Mesodermal cell (in vitro differentiated cells): ENCODE results near the gene NECAP2.
"Not testable (repeated sequence)": the region's sequence is repeated elsewhere in the genome, so short reads cannot be mapped to it uniquely, and the experiment has no call there.

Source experiments
- H3K27ac ChIP-seq: 2 replicates; pipeline ENCODE4 v1.7.0; 2013; ENCODE audit warnings: mild to moderate bottlenecking, low read depth, low read length, moderate library complexity; ENCODE audit not compliant: severe bottlenecking
- H3K36me3 ChIP-seq: 2 replicates; pipeline ENCODE4 v1.7.1; 2013; ENCODE audit warnings: mild to moderate bottlenecking, low read length, moderate library complexity; ENCODE audit not compliant: control insufficient read depth, insufficient read depth
- H3K4me1 ChIP-seq: one replicate; pipeline ENCODE4 v1.7.1; 2013; ENCODE audit warnings: mild to moderate bottlenecking, low read length; ENCODE audit not compliant: insufficient read depth, control insufficient read depth, poor library complexity, severe bottlenecking
- H3K4me3 ChIP-seq: 2 replicates; pipeline ENCODE4 v1.7.0; 2013; ENCODE audit warnings: low read length, control low read depth, mild to moderate bottlenecking; ENCODE audit not compliant: insufficient read depth, poor library complexity, severe bottlenecking; ENCODE audit errors: extremely low read depth
- H3K9me3 ChIP-seq: 2 replicates; pipeline ENCODE4 v1.7.1; 2013; ENCODE audit warnings: mild to moderate bottlenecking, low read length, moderate library complexity; ENCODE audit not compliant: control insufficient read depth
- WGBS, 2 experiments: methylation state at CpG; one replicate each; pipeline ENCODE4 v1.1.5; 2013; ENCODE audit warnings: missing lambda C conversion rate in 2 of 2; ENCODE audit not compliant: insufficient coverage in 2 of 2; 5-methylcytosine and 5-hydroxymethylcytosine counted together

NECAP2 gene

DNA sequence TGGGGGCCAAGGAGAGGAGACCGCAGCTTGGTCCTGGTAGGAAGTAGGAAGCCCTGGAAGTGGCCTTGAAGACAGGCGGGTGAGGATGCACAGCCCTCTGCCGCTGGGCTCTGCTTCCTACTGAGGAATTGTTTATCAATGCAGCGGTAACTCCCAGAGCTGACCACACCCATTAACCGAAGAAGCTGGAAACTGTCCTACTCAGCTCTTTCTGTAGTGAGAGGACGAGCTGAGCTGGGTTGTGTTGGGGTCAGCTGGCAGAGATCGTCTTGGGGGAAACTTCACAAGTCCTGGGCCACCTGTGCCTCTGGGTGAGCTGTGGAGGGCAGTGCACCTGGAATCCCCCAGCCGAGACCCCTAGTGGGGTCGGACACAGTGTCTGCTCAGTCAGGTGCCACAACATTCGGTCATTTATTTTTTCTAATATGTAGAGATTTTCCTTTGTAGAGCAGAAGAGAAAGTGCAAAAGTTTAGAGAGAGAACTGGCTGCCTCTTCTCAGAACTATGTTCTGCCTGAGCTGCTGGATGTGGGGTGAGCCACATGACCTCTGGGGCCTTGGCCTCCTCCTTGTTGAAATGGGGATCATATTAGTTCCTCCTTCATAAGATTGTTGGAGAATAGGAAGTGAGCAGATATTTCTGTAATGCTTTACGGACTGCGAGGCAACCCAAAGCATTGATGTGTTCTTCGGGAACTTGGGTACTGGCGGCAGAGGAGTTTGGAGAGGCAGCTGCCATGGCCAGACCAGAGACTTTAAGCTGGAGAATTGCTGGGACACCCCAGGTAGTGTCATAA lies 3.6 kb downstream of the NECAP2 start:
- no peak overlapping the region for H3K4me3 ChIP-seq
- H3K36me3 ChIP-seq, result peaks cover 60% of the 10 kb centered on the region
- H3K9me3 ChIP-seq, result no peaks in the 10 kb centered on the region
- no peaks in the 10 kb centered on the region for H3K4me1 ChIP-seq
- WGBS, 2 experiments, result 97 to 99% methylated on average over 10 to 11 of the region's 14 CpGs
- H3K27ac ChIP-seq, result no peak overlapping the region

DNA sequence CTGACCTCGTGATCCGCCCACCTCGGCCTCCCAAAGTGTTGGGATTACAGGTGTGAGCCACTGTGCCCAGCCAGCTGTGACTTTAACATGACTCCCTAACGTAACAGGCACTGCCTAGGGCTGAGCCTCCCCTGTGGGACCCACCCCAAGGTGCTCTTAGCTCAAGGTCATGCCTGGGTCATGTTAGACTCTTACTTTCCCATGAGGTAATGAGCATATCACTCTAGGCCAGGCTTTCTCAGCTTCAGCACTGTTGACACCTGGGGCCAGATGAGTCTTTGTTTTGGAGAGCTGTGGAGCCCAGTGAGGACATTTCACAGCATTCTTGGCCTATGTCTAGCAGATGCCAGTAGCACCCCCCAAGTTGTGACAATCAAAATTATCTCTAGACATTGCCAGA lies 4.5 kb downstream of the NECAP2 start:
- H3K4me1 ChIP-seq, result no peaks in the 10 kb centered on the region
- no peak overlapping the region for H3K4me3 ChIP-seq
- no peaks in the 10 kb centered on the region for H3K9me3 ChIP-seq
- no peak overlapping the region for H3K27ac ChIP-seq
- WGBS, 2 experiments, result 89 to 98% methylated on average over 4 of the region's 4 CpGs
- peaks cover 69% of the 10 kb centered on the region for H3K36me3 ChIP-seq

DNA sequence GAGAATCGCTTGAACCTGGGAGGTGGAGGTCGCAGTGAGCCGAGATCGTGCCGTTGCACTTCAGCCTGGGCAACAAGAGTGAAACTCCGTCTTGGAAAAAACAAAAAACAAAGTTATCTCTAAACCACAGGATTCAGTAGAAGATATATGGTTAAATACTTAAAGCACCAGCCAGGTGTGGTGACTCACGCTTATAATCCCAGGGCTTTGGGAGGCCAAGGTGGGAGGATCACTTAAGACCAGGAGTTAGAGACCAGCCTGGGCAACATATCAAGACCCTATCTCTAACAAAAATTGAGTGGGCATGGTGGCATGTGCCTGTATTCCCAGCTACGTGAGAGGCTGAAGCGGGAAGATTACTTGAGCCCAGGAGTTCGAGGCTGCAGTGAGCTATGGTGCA lies 5.6 kb downstream of the NECAP2 start:
- Histone ChIP-seq H3K36me3 (peaks cover 80% of the 10 kb centered on the region), H3K4me3 (no peak overlapping the region), H3K9me3 (no peaks in the 10 kb centered on the region), H3K27ac (no peak overlapping the region), H3K4me1 (no peaks in the 10 kb centered on the region)
- WGBS, 2 experiments, result 95 to 98% methylated on average over 8 to 10 of the region's 10 CpGs

DNA sequence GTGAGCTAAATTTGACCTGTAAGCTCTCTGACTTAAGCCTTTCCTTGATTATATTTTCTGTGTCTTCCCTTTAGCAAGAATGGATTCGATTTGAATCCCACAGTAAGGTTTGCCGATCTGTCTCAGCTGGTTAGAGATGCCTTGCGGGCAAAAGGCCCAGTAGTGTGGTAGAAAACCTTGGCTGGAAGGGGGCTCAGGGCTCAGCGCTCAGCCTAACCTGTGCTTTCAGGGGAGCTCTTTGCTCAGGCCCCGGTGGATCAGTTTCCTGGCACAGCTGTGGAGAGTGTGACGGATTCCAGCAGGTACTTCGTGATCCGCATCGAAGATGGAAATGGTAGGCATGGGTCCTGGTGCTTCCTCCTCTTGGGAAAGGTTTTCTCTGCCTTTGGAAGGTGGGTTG lies 7.1 kb downstream of the NECAP2 start:
- Histone ChIP-seq H3K36me3 (peaks cover 90% of the 10 kb centered on the region), H3K4me1 (no peaks in the 10 kb centered on the region), H3K9me3 (no peaks in the 10 kb centered on the region), H3K4me3 (no peak overlapping the region), H3K27ac (no peak overlapping the region)
- WGBS, 2 experiments, result 98 to 100% methylated on average over 5 of the region's 9 CpGs

DNA sequence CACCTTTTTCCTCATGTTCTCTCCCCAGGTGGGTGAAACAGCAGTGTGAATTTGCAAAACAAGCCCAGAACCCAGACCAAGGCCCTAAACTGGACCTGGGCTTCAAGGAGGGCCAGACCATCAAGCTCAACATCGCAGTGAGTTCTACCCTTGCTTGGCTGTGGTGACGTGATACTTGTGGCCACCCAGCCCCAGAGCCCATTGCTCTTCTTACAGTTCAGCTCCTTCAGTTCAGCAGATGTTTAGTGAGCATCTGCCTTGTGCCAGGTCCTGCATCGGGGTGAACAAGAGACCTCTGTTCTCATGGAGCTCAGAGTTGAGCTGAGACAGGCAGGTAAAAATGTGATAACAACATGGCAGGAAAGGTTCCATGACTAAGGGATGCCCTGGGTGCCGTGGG lies 8.5 kb downstream of the NECAP2 start:
- Histone ChIP-seq H3K4me3 (no peak overlapping the region), H3K9me3 (no peaks in the 10 kb centered on the region), H3K4me1 (no peaks in the 10 kb centered on the region), H3K27ac (no peak overlapping the region), H3K36me3 (peaks cover 90% of the 10 kb centered on the region)
- 100% methylated on average over 4 of the region's 4 CpGs for WGBS, 2 experiments

DNA sequence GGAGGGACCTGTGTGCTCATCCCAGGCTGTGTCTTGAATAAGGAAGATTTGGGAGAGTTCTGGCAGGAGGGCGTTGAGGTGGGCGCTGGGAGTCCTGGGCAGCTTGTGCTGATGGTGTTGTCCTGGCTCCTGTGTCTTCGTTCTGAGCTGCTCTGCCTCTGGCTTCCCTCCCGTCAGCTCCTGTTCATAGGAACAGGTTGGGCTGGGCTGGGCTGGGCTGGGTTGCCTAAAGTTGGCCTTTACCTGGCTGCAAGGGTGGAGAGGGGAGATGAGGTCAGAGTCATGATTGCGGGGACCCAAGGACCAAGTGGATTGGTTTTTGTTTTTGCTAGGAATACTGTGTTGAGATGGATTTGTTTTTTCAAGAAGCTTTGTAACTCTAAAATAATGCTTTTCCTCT lies 9.1 kb downstream of the NECAP2 start:
- Histone ChIP-seq H3K4me3 (no peak overlapping the region), H3K4me1 (no peaks in the 10 kb centered on the region), H3K36me3 (peaks cover 90% of the 10 kb centered on the region), H3K27ac (no peak overlapping the region), H3K9me3 (no peaks in the 10 kb centered on the region)
- 88 to 100% methylated on average over 4 to 5 of the region's 5 CpGs for WGBS, 2 experiments

DNA sequence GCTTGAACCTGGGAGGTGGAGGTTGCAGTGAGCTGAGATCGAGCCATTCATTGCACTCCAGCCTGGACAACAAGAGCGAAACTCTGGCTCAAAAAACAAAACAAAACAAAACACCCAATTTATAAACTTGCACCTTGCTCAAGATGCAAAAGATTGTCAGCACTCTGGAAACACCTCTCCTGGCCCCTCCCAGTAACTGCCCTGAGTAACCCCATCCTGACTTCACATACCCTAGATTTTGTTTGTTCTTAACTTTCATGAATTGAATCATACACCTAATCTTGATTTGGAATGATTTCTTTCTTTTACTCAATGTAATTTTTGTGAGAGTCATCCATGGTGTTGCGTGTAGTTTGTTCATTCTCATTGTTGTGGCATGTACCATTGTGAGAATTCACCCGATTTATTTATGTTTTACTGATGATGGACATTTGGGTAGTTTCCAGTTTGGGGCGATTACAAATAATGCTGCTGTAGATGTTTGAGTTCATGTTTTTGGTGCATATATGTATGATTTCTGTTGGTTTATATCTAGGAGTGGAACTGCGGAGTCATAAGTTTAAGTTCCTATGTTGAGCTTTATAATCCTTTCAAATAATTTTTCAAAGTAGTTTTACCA lies 10.4 kb downstream of the NECAP2 start:
- Histone ChIP-seq H3K27ac (no peak overlapping the region), H3K4me3 (no peak overlapping the region), H3K36me3 (peaks cover 90% of the 10 kb centered on the region), H3K9me3 (no peaks in the 10 kb centered on the region), H3K4me1 (no peaks in the 10 kb centered on the region)
- 73 to 85% methylated on average over 2 to 4 of the region's 6 CpGs for WGBS, 2 experiments

DNA sequence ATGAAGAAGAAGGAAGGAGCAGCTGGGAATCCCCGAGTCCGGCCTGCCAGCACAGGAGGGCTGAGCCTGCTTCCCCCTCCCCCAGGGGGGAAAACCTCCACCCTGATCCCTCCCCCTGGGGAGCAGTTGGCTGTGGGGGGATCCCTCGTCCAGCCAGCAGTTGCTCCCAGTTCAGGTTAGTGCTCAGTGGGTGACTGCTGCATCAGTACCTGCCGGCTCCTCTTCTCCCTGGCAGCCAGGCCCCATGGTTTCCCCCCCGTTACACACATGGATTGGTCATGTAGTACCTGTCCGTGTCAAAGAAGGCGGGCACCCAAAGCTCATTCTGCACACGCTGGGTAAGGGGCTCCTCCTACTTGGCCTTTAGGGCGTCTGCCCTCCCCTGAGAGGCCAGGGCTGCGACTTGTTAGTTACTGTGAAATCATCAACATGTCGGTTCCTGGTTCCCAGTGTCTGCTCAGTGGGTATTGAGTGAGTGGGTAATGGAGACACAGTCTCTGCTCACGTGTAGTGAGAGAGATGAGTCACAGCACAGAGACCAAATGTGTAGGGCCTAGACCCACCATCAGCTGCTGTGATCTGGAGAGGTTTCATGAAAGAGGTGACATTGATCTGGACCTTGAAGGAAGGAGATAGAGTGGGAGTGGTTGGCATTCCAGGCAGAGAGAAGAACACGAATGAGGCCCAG lies 11.5 kb downstream of the NECAP2 start:
- 97% methylated on average over 10 to 11 of the region's 13 CpGs for WGBS, 2 experiments

DNA sequence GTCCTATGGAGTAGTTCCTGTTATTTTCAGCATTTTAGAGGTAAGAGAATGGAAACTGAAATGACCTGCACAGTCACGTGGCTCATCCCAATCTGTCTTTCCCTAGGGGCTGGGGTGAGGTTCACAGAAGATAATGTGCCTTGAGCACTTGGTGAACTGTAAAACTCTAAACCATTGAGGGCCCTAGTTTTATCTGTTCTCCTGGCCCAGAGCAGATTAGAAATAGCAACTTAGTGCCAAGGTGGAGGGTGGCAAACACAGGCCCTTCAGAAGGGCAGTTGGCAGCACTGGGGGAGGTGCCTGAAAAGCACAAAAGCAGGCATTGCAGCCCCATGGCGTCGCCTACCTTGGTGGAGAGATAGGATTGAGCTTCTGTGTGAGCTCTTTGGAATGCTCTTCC lies 14.4 kb downstream of the NECAP2 start:
- peaks cover 98% of the 10 kb centered on the region for H3K36me3 ChIP-seq
- not testable (repeated sequence) for H3K4me3 ChIP-seq, H3K27ac ChIP-seq, H3K4me1 ChIP-seq, H3K9me3 ChIP-seq
- WGBS, 2 experiments, result 100% methylated on average over 2 to 3 of the region's 3 CpGs

More for the DNA sequence above, 11.5 kb downstream of the NECAP2 start:
- Histone ChIP-seq H3K4me3 (no peak overlapping the region), H3K9me3 (no peaks in the 10 kb centered on the region), H3K27ac (no peak overlapping the region), H3K4me1 (no peaks in the 10 kb centered on the region), H3K36me3 (peaks cover 98% of the 10 kb centered on the region)

DNA sequence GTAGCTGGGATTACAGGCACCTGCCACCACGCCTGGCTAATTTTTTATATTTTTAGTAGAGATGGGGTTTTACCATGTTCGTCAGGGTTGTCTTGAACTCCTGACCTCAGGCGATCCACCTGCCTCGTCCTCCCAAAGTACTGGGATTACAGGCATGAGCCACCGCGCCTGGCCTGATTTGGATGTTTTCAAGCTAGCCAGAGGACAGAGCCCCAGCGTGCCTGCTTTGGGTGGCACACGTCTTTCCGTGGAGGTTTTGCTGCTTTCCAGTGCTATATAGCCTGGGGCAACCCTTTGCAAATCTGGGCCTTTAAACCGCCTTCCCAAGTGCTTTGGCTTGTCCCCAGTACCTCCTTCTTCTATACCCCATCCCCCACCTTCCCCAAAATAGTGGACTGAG lies 15.6 kb downstream of the NECAP2 start:
- peaks cover 97% of the 10 kb centered on the region for H3K36me3 ChIP-seq
- 95 to 97% methylated on average over 9 of the region's 10 CpGs for WGBS, 2 experiments
- H3K9me3 ChIP-seq, H3K27ac ChIP-seq, H3K4me1 ChIP-seq, H3K4me3 ChIP-seq: not testable (repeated sequence)

DNA sequence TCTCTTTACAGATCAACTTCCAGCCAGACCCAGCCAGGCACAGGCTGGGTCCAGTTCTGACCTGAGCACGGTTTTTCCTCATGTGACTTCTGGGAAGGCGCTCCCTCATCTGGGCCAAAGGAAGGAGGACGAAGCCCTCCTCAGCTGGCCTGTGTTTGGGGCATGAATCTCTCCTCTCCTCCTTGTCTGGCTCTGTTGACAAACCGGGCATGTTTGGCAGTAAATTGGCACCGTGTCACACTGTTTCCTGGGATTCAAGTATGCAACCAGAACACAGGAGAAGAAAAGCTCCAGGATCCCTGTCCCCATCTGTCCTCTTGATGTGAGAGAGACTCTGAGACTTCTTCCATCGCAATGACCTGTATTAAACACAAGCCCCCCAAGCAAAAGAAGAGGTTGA lies 18.3 kb downstream of the NECAP2 start:
- peak overlapping the region; percentile 29 for H3K27ac ChIP-seq
- no peaks in the 10 kb centered on the region for H3K9me3 ChIP-seq
- peaks cover 93% of the 10 kb centered on the region for H3K36me3 ChIP-seq
- 96% methylated on average over 4 to 5 of the region's 6 CpGs for WGBS, 2 experiments
- no peaks in the 10 kb centered on the region for H3K4me1 ChIP-seq
- H3K4me3 ChIP-seq, result no peak overlapping the region
